HCT116 (cell line): Measurements from ENCODE around the gene EFEMP2.

ENCODE experiments used
- EZH2 ChIP-seq: fragments of 200-600 bp; sonication (generic); IDR thresholded peaks from 2 replicates; pipeline ENCODE4 v1.6.1; 2017; ENCODE audit warnings: antibody characterized with exemption, mixed run types
- POLR2A ChIP-seq: IDR thresholded peaks from 2 replicates; pipeline ENCODE4 v1.7.0; 2011; ENCODE audit warnings: borderline replicate concordance; ENCODE audit not compliant: insufficient read depth, insufficient read length; ENCODE audit errors: extremely low read depth
- ZFX ChIP-seq: fragments of 450-650 bp; IDR thresholded peaks from 2 replicates; pipeline ENCODE4 v1.6.1; 2017
- TF ChIP-seq, protein P1 (sequence below): IDR thresholded peaks from 2 replicates; pipeline ENCODE4 v1.6.1; 2012
- TF ChIP-seq, protein P2 (sequence below), 3 experiments: fragments of 200-600 bp in 1 of 3; sonication (generic) in 1 of 3; IDR thresholded peaks in 2 of 3; conservative IDR thresholded peaks in 1 of 3; 2 replicates each; pipeline ENCODE4 v1.5.1; 2012 to 2017; ENCODE audit warnings: low read depth in 2 of 3, low read length in 2 of 3, antibody characterized with exemption in 1 of 3, borderline replicate concordance in 1 of 3, control low read depth in 1 of 3, mild to moderate bottlenecking in 1 of 3, mixed read lengths in 1 of 3, mixed run types in 1 of 3, moderate library complexity in 1 of 3; ENCODE audit not compliant: insufficient read depth in 1 of 3

DNA sequence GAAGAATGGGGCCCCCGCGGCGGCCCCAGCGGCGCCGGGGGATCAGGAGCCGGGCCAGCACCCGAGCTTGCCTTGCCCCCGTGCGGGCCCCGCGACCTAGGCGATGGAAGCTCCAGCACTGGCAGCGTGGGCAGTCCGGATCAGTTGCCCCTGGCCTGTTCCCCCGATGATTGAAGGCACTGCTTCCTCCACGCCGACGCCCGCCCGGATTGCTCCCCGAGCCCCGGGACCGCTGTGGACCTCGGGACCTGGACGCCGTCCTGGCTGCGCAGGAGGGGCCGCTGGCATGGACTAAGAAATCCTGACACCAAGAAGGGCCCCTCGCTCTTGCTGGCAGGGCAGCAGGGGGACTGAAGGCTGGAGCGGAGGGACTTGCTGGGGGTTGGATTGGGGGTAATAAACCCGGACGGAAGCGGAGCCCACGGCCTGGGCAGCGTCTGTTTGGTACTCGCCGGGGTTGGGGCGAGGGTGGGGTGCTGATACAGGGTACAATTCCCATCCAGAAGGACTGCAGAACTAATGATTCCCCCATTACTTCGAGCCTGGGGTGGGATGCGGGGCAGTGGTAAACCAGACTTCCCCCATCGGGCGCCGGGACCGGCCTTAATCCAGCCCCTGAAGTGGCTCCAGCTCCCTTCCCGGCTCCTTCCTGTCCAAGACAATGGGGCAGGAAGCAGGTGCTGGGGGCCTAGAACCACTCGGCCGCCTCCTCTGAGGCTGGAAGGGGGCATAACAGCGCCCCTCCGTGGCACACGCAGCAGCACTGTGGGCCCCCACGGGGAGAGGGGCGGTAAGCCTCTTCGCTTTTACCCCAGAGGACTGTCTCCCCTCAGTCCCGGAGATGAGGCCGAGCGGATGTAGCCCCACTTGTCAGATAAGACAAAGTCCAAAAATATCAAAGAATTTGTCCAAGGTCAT is 18.9 kb upstream of the EFEMP2 start:
- TF ChIP-seq POLR2A (peak; percentile 62), EZH2 (no peak), ZFX (no peak)
- TF ChIP-seq, protein P1, sequence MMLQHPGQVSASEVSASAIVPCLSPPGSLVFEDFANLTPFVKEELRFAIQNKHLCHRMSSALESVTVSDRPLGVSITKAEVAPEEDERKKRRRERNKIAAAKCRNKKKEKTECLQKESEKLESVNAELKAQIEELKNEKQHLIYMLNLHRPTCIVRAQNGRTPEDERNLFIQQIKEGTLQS: no peak
- TF ChIP-seq, protein P2, sequence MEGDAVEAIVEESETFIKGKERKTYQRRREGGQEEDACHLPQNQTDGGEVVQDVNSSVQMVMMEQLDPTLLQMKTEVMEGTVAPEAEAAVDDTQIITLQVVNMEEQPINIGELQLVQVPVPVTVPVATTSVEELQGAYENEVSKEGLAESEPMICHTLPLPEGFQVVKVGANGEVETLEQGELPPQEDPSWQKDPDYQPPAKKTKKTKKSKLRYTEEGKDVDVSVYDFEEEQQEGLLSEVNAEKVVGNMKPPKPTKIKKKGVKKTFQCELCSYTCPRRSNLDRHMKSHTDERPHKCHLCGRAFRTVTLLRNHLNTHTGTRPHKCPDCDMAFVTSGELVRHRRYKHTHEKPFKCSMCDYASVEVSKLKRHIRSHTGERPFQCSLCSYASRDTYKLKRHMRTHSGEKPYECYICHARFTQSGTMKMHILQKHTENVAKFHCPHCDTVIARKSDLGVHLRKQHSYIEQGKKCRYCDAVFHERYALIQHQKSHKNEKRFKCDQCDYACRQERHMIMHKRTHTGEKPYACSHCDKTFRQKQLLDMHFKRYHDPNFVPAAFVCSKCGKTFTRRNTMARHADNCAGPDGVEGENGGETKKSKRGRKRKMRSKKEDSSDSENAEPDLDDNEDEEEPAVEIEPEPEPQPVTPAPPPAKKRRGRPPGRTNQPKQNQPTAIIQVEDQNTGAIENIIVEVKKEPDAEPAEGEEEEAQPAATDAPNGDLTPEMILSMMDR (IDR thresholded peaks at IDR 0.05 in 2 of 3, conservative IDR thresholded peaks at IDR 0.05 in 1 of 3; ENCODE audit: borderline replicate concordance in 1 of 3, insufficient read depth in 1 of 3, low read depth in 2 of 3, low read length in 2 of 3): peak in 2 of 3 experiments; percentile 33 to 52; a peak in 3 of 6 replicates
